ENCODE measurements around the gene GOLGA8G.
"Not testable (repeated sequence)": the region's sequence is repeated elsewhere in the genome, so short reads cannot be mapped to it uniquely, and the experiment has no call there.

GOLGA8G gene

GRCh38 chr15:28532954-28533353 is at the start of gene GOLGA8G:
Gene GOLGA8G, minus strand, starts transcription at chr15:28532971. Its CDS starts 62 bp downstream, at chr15:28532909.
- DNase-seq (ENCODE audit: low spot score): not testable (repeated sequence)

- DNase-seq (ENCODE audit: low spot score): not testable (repeated sequence)
These were observed 40.6 kb upstream of the GOLGA8G start for GRCh38 chr15:28573351-28573750.

GRCh38 chr15:28553268-28553667 is 20.5 kb upstream of the GOLGA8G start, which contains the start of gene GOLGA6L25:
Gene GOLGA6L25, plus strand, starts transcription at chr15:28553568. Its CDS starts 61 bp downstream, at chr15:28553629.
- not testable (repeated sequence) for DNase-seq (ENCODE audit: low spot score)

- DNase-seq (ENCODE audit: low spot score): not testable (repeated sequence)
These were observed 17.6 kb downstream of the GOLGA8G start for GRCh38 chr15:28515208-28515607.

GRCh38 chr15:28514128-28514527 is 18.6 kb downstream of the GOLGA8G start:
- not testable (repeated sequence) for DNase-seq (ENCODE audit: low spot score)

GRCh38 chr15:28508217-28508889 is 24.4 kb downstream of the GOLGA8G start:
- not testable (repeated sequence) for DNase-seq (ENCODE audit: low spot score)

GRCh38 chr15:28481340-28481739 is 51.4 kb downstream of the GOLGA8G start:
- DNase-seq (ENCODE audit: low spot score): not testable (repeated sequence)
